AG04450 (cell line): ENCODE data around the gene CEACAM1. TPM values are rescaled to one million over a fixed set of nuclear protein-coding genes. Genes with fewer than 3 reads are reported as not detected.
"Not testable (repeated sequence)": the region's sequence is repeated elsewhere in the genome, so short reads cannot be mapped to it uniquely, and the experiment has no call there.

Experiments
- CTCF ChIA-PET: fragments of 300-600, 350-600 bp; formaldehyde crosslinking; extraction: SDS; loops from one replicate; lab custom pipeline; 2022; ENCODE audit warnings: antibody characterized with exemption, inconsistent platforms; lab: Charles Lee
- POLR2A ChIA-PET: fragments of 350-600 bp; formaldehyde crosslinking; extraction: SDS; loops from one replicate; lab custom pipeline; 2021; ENCODE audit warnings: antibody characterized with exemption, inconsistent platforms; lab: Yijun Ruan, JAX
- DNase-seq: peaks from one replicate; pipeline ENCODE4 v3.0.0-alpha.2; 2011; ENCODE audit warnings: low read depth, low spot score
- H3K27ac ChIP-seq: one replicate; pipeline ENCODE4 v1.5.1; 2012; ENCODE audit warnings: low read depth, low read length, control low read depth
- H3K27me3 ChIP-seq: one replicate; pipeline ENCODE4 v1.6.0; 2012; ENCODE audit warnings: low read length; ENCODE audit not compliant: control insufficient read depth, insufficient read depth
- H3K4me3 ChIP-seq: 2 replicates; pipeline ENCODE4 v1.5.1; 2011; ENCODE audit warnings: mild to moderate bottlenecking, low read depth, low read length, control low read depth
- H3K9me3 ChIP-seq: 2 replicates; pipeline ENCODE4 v1.5.1; 2012; ENCODE audit warnings: low read length; ENCODE audit not compliant: control insufficient read depth, insufficient read depth
- polyA plus RNA-seq: library from polyadenylated mRNA; depleted of rRNA; stranded (reverse); fragments of >200 nt; gene quantifications from 2 replicates; pipeline ENCODE4 v1.2.3, GENCODE V29; 2011
- TF ChIP-seq, protein P1 (sequence below): IDR thresholded peaks from 2 replicates; pipeline ENCODE4 v1.5.1; 2011; ENCODE audit warnings: low read depth, low read length, control low read depth, inconsistent platforms

The CEACAM1 gene
- polyA plus RNA-seq, 1 experiment = not detected

DNA sequence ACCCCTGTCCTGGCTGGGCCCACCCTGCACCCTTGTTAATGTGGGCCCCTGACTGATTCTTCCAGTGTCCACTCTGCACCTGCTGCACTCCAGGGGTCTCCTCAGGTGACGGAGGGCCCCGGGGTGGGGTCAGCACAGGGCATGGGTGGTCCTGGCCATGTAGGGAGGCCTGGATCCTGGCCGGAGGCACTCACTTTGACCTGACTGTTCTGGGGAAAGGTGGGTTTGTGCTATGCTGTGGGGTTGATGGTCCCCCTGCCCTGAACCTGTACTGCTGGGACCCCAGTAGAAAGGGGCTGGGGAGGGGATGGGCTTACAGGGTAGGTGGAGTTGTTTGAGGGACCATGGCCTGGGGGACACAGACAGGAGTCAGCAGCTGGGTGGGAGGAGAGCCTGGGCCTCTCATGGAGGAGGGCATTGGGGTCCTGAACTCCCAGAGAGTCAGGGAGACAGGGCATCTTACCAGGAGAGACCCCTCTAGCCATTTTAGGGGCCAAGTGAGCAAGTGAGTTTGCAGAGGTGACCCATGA is 25.8 kb upstream of the CEACAM1 start:
- Histone ChIP-seq H3K27ac (no peak overlapping the region), H3K4me3 (no peak overlapping the region), H3K27me3 (peaks cover 17% of the 10 kb centered on the region), H3K9me3 (peaks cover 4% of the 10 kb centered on the region)
- TF ChIP-seq, protein P1, sequence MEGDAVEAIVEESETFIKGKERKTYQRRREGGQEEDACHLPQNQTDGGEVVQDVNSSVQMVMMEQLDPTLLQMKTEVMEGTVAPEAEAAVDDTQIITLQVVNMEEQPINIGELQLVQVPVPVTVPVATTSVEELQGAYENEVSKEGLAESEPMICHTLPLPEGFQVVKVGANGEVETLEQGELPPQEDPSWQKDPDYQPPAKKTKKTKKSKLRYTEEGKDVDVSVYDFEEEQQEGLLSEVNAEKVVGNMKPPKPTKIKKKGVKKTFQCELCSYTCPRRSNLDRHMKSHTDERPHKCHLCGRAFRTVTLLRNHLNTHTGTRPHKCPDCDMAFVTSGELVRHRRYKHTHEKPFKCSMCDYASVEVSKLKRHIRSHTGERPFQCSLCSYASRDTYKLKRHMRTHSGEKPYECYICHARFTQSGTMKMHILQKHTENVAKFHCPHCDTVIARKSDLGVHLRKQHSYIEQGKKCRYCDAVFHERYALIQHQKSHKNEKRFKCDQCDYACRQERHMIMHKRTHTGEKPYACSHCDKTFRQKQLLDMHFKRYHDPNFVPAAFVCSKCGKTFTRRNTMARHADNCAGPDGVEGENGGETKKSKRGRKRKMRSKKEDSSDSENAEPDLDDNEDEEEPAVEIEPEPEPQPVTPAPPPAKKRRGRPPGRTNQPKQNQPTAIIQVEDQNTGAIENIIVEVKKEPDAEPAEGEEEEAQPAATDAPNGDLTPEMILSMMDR = no peak
- CTCF ChIA-PET = no interaction called here
- DNase-seq = no peak
- POLR2A ChIA-PET = no interaction called here

DNA sequence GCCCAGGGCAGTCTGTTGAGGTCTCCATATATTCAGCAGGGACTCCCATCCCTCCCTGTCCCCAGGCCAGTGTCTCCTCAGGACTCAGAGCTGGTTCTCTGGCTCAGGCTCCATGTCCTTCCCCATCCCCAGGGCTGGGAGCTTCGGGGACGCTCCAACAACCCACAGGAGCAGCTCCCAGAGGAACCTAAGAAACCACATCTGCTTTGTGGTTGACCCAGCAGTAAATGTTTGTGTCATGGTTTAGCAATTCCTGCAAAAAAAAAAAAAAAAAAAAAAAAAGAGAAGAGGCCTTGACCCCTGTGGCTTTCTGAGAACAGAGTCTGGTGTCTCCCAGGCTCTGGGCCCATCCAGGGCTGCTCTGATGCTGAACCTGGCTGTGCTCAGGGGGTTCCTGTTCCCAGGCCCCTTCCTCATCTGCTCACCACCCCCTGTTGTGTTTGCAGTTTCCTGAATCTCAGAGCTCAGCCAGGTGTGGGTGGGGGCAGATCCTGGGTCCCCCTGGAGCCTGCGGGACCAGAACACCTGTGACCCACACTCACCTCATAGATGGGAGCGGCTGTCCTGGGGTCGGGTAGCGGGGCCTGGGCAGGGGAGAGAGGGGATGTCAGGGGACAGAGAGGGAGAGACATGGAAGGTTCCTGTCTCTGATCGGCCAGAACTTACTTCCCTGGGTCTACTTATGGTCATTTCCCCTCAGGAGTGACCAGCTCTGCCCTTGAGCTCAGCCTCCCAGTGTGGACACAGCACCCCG is 25.2 kb upstream of the CEACAM1 start:
- POLR2A ChIA-PET = interaction anchor here (0.6 to 0.7 kb wide), 4 partner anchors 18 to 1608 kb away, joined by 4 to 16 read pairs (median 6); no protein-coding TSS in a partner anchor
- CTCF ChIA-PET = interaction anchor here (0.6 kb wide), 1 partner anchor 52 kb away, joined by 11 read pairs; no protein-coding TSS in a partner anchor
- Histone ChIP-seq H3K27ac (no peak overlapping the region), H3K27me3 (peaks cover 17% of the 10 kb centered on the region), H3K4me3 (no peak overlapping the region), H3K9me3 (peaks cover 4% of the 10 kb centered on the region)
- TF ChIP-seq, protein P1 = no peak
- peak; percentile 27 for DNase-seq

DNA sequence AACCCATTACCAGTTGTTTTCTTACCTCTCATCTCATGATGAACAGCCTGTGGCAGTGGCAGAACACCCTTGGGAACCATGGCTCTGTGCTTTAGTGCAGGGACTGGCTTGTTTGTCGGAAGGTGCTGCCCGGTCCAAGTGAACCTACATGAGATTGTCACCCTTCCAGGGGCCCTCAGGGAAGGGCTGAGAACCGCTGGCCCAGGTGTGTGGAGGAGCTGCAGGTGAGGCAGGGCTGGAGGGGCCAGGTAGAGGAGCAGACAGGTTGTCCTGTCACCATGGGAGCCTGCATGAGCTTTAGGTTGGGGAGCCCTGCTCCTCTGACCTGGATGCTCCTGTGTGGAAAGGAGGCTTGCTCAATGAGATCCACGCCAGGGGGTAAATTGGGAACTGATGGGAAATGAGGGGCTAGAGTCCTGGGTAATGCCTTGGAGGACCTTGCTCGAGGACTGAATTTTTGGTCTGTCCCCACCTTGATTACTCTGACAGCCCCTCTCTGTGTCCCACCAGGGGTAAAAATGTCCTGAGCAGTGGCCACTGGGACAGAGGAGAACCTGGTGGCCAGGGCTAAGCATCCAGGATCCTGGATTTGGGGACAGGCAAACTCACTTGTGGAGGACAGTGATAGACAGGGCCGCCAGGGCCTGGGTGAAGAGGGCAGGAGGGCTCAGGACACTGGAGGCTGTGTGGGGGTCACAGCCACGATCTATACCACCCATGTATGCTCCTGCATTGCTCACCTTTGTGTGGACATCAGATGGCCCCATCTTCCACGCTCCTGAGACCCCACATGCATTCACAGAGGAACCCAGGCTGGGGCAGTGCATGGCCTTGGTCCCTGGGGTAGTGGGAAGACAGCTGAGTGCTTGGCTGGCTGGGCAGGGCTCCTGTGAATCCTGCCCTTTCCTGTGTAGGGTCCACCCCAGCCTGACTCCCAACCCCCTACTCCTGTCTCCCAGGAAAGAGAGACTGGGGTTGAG is 24.1 kb upstream of the CEACAM1 start:
- no peak overlapping the region for H3K27ac ChIP-seq
- CTCF ChIA-PET = interaction anchor here (0.6 to 1.6 kb wide), 3 partner anchors 11 to 51 kb away, joined by 3 to 11 read pairs (median 4); no protein-coding TSS in a partner anchor

DNA sequence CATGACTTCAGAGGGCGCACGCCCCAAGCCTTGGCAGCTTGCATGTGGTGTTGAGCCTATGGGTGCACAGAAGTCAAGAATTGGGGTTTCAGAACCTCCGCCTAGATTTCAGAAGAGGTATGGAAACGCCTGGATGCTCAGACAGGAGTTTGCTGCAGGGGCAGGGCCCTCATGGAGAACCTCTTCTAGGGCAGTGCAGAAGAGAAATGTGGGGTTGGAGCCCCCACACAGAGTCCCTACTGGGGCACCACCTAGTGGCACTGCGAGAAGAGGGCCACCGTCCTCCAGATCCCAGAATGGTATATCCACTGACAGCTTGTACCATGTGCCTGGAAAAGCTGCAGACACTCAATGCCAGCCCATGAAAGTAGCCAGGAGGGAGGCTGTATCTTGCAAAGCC is 22.2 kb upstream of the CEACAM1 start:
- H3K27ac ChIP-seq, H3K9me3 ChIP-seq, DNase-seq, H3K4me3 ChIP-seq, POLR2A ChIA-PET: not testable (repeated sequence)
- CTCF ChIA-PET = interaction anchor here (1.1 to 1.6 kb wide), 2 partner anchors 13 to 110 kb away, joined by 3 to 4 read pairs; no protein-coding TSS in a partner anchor
- H3K27me3 ChIP-seq = peaks cover 21% of the 10 kb centered on the region

More for the DNA sequence above, 24.1 kb upstream of the CEACAM1 start:
- peaks cover 21% of the 10 kb centered on the region for H3K27me3 ChIP-seq
- TF ChIP-seq, protein P1 = no peak
- POLR2A ChIA-PET = interaction anchor here (0.6 to 0.7 kb wide), 4 partner anchors 17 to 1609 kb away, joined by 4 to 16 read pairs (median 6); no protein-coding TSS in a partner anchor
- no peak overlapping the region for H3K4me3 ChIP-seq
- H3K9me3 ChIP-seq = peaks cover 4% of the 10 kb centered on the region
- DNase-seq = no peak

DNA sequence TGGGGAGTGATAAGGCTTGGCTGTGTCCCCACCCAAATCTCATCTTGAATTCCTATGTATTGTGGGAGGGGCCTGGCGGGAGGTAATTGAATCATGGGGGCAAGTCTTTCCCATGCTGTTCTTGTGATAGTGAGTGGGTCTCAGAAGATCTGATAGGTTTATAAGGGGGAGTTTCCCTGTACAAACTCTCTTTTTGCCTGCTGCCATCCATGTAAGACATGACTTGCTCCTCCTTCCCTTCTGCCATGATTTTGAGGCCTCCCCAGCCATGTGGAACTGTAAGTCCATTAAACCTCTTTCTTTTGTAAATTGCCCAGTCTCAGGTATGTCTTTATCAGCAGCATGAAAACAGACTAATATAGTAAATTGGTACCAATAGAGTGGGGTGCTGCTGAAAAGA is 20.8 kb upstream of the CEACAM1 start:
- POLR2A ChIA-PET, CTCF ChIA-PET, H3K27ac ChIP-seq, H3K9me3 ChIP-seq, DNase-seq, H3K4me3 ChIP-seq: not testable (repeated sequence)
- H3K27me3 ChIP-seq = peaks cover 16% of the 10 kb centered on the region
